HEK293 (cell line): ENCODE measurements around the gene OSBPL10.

Source experiments
- GLI2 ChIP-seq: fragments of 450-650 bp; formaldehyde crosslinking; IDR thresholded peaks from 2 replicates; pipeline ENCODE4; 2017; ENCODE audit warnings: missing biosample characterization, missing genetic modification characterization, low read depth, borderline replicate concordance
- GLIS2 ChIP-seq: fragments of 450-650 bp; formaldehyde crosslinking; IDR thresholded peaks from 2 replicates; pipeline ENCODE4 v1.5.1; 2016; ENCODE audit warnings: missing biosample characterization, missing genetic modification characterization
- KLF10 ChIP-seq: fragments of 450-650 bp; IDR thresholded peaks from 2 replicates; pipeline ENCODE4 v1.5.1; 2018; ENCODE audit warnings: missing biosample characterization, mild to moderate bottlenecking, missing genetic modification characterization
- KLF16 ChIP-seq: fragments of 450-650 bp; formaldehyde crosslinking; IDR thresholded peaks from 2 replicates; pipeline ENCODE4 v1.5.1; 2017; ENCODE audit warnings: missing biosample characterization, missing genetic modification characterization
- SCRT2 ChIP-seq: fragments of 450-650 bp; formaldehyde crosslinking; IDR thresholded peaks from 2 replicates; pipeline ENCODE4 v1.5.1; 2016; ENCODE audit warnings: missing biosample characterization, missing genetic modification characterization
- SP2 ChIP-seq: fragments of 450-650 bp; formaldehyde crosslinking; IDR thresholded peaks from 2 replicates; pipeline ENCODE4 v1.5.1; 2016; ENCODE audit warnings: missing biosample characterization, missing genetic modification characterization
- YY2 ChIP-seq: fragments of 450-650 bp; formaldehyde crosslinking; IDR thresholded peaks from 2 replicates; pipeline ENCODE4 v1.5.1; 2016; ENCODE audit warnings: missing biosample characterization, missing genetic modification characterization
- ZBTB21 ChIP-seq: fragments of 450-650 bp; formaldehyde crosslinking; IDR thresholded peaks from 2 replicates; pipeline ENCODE4 v1.5.1; 2017; ENCODE audit warnings: missing biosample characterization, missing genetic modification characterization
- ZFP41 ChIP-seq: fragments of 450-650 bp; formaldehyde crosslinking; IDR thresholded peaks from 2 replicates; pipeline ENCODE4 v1.5.1; 2016; ENCODE audit warnings: missing biosample characterization, missing genetic modification characterization, borderline replicate concordance
- ZNF645 ChIP-seq: fragments of 450-650 bp; formaldehyde crosslinking; IDR thresholded peaks from 2 replicates; pipeline ENCODE4; 2016; ENCODE audit warnings: missing biosample characterization, missing genetic modification characterization
- ZNF654 ChIP-seq: fragments of 450-650 bp; formaldehyde crosslinking; IDR thresholded peaks from 2 replicates; pipeline ENCODE4 v1.5.1; 2016; ENCODE audit warnings: low read depth, missing biosample characterization, missing genetic modification characterization
- TF ChIP-seq, protein P1 (sequence below): fragments of 450-650 bp; formaldehyde crosslinking; IDR thresholded peaks from 2 replicates; pipeline ENCODE4 v1.5.1; 2016; ENCODE audit warnings: missing biosample characterization, missing genetic modification characterization
- TF ChIP-seq, protein P2 (sequence below): fragments of 450-650 bp; formaldehyde crosslinking; IDR thresholded peaks from 2 replicates; pipeline ENCODE4 v1.5.1; 2016; ENCODE audit warnings: missing biosample characterization, missing genetic modification characterization
- TF ChIP-seq, protein P3 (sequence below): fragments of 450-650 bp; formaldehyde crosslinking; IDR thresholded peaks from 2 replicates; pipeline ENCODE4 v1.5.1; 2016; ENCODE audit warnings: missing biosample characterization, missing genetic modification characterization

GRCh38 chr3:31973081-31973480 lies 8.0 kb downstream of the OSBPL10 start:
- TF ChIP-seq YY2 (tag by site-specific recombination): no peak
- TF ChIP-seq KLF10 (tag by site-specific recombination): no peak
- TF ChIP-seq KLF16 (tag by site-specific recombination): no peak
- TF ChIP-seq GLI2 (tag by site-specific recombination): no peak
- TF ChIP-seq, protein P1, sequence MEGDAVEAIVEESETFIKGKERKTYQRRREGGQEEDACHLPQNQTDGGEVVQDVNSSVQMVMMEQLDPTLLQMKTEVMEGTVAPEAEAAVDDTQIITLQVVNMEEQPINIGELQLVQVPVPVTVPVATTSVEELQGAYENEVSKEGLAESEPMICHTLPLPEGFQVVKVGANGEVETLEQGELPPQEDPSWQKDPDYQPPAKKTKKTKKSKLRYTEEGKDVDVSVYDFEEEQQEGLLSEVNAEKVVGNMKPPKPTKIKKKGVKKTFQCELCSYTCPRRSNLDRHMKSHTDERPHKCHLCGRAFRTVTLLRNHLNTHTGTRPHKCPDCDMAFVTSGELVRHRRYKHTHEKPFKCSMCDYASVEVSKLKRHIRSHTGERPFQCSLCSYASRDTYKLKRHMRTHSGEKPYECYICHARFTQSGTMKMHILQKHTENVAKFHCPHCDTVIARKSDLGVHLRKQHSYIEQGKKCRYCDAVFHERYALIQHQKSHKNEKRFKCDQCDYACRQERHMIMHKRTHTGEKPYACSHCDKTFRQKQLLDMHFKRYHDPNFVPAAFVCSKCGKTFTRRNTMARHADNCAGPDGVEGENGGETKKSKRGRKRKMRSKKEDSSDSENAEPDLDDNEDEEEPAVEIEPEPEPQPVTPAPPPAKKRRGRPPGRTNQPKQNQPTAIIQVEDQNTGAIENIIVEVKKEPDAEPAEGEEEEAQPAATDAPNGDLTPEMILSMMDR: no peak
- TF ChIP-seq ZNF654: no peak
- no peak for TF ChIP-seq ZNF645 (tag by site-specific recombination)
- no peak for TF ChIP-seq SCRT2 (tag by site-specific recombination)
- TF ChIP-seq SP2 (tag by site-specific recombination): no peak
- TF ChIP-seq, protein P2, sequence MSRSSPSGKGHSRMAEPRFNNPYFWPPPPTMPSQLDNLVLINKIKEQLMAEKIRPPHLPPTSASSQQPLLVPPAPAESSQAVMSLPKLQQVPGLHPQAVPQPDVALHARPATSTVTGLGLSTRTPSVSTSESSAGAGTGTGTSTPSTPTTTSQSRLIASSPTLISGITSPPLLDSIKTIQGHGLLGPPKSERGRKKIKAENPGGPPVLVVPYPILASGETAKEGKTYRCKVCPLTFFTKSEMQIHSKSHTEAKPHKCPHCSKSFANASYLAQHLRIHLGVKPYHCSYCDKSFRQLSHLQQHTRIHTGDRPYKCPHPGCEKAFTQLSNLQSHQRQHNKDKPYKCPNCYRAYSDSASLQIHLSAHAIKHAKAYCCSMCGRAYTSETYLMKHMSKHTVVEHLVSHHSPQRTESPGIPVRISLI (tag by site-specific recombination): no peak
- TF ChIP-seq, protein P3, sequence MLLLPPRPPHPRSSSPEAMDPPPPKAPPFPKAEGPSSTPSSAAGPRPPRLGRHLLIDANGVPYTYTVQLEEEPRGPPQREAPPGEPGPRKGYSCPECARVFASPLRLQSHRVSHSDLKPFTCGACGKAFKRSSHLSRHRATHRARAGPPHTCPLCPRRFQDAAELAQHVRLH (tag by site-specific recombination): no peak
- no peak for TF ChIP-seq GLIS2
- no peak for TF ChIP-seq ZBTB21 (tag by site-specific recombination)
- TF ChIP-seq ZFP41 (tag by site-specific recombination): no peak
